GM10266 (cell line): ENCODE measurements around the gene AIG1.
"Not testable (repeated sequence)": the region's sequence is repeated elsewhere in the genome, so short reads cannot be mapped to it uniquely, and the experiment has no call there.

Source experiments
- DNase-seq: peaks from one replicate; pipeline ENCODE4 v3.0.0; 2012; ENCODE audit errors: extremely low spot score
- TF ChIP-seq, protein P1 (sequence below): IDR thresholded peaks from 2 replicates; pipeline ENCODE4 v1.5.1; 2012; ENCODE audit warnings: mild to moderate bottlenecking, low read depth; ENCODE audit not compliant: control insufficient read depth, insufficient read depth; ENCODE audit errors: missing control alignments

AIG1 gene

GRCh38 chr6:143165315-143165855 lies 104.7 kb downstream of the AIG1 start:
- no peak for DNase-seq
- TF ChIP-seq, protein P1, sequence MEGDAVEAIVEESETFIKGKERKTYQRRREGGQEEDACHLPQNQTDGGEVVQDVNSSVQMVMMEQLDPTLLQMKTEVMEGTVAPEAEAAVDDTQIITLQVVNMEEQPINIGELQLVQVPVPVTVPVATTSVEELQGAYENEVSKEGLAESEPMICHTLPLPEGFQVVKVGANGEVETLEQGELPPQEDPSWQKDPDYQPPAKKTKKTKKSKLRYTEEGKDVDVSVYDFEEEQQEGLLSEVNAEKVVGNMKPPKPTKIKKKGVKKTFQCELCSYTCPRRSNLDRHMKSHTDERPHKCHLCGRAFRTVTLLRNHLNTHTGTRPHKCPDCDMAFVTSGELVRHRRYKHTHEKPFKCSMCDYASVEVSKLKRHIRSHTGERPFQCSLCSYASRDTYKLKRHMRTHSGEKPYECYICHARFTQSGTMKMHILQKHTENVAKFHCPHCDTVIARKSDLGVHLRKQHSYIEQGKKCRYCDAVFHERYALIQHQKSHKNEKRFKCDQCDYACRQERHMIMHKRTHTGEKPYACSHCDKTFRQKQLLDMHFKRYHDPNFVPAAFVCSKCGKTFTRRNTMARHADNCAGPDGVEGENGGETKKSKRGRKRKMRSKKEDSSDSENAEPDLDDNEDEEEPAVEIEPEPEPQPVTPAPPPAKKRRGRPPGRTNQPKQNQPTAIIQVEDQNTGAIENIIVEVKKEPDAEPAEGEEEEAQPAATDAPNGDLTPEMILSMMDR: no peak

GRCh38 chr6:143166247-143166695 lies 105.6 kb downstream of the AIG1 start:
- TF ChIP-seq, protein P1: no peak

DNA sequence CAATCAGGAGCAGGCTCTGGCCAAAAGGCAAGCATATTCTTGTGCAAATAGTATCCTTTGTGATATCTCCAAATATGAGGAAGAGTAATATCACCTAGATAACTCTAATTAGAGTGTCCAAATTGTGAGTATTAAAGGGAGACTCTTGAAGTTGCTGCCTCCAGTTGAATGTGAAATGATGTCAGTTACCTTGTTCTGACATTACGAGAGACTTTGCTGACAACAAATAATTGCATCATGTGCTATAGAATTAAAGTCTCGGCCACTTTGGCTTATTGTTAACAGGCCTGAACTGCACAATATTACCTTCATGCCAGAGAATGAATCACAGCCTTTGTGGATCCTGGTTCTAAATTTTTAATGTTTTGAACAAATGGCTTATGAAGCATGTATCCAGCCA lies 106.5 kb downstream of the AIG1 start:
- no peak for DNase-seq
- TF ChIP-seq, protein P1: no peak

More at GRCh38 chr6:143166247-143166695, 105.6 kb downstream of the AIG1 start:
- DNase-seq: no peak

GRCh38 chr6:143168396-143168816 lies 107.7 kb downstream of the AIG1 start:
- DNase-seq: not testable (repeated sequence)

- TF ChIP-seq, protein P1: no peak
- DNase-seq: no peak
Measured at GRCh38 chr6:143169440-143169839, 108.8 kb downstream of the AIG1 start.

- TF ChIP-seq, protein P1: no peak
Measured at GRCh38 chr6:143174516-143174915, 113.8 kb downstream of the AIG1 start.

GRCh38 chr6:143174951-143175350 lies 114.3 kb downstream of the AIG1 start:
- TF ChIP-seq, protein P1: no peak
- no peak for DNase-seq

More at GRCh38 chr6:143174516-143174915, 113.8 kb downstream of the AIG1 start:
- no peak for DNase-seq
